Activated CD4-positive, alpha-beta T cell treated with anti-CD3 and anti-CD28 coated beads, Interleukin-2, amount 10 ng/mL, durations not matched to agents 7 days and 5 days (primary cell): Measurements from ENCODE around the gene ZBTB7C. TPM values are rescaled to one million over a fixed set of nuclear protein-coding genes. Genes with fewer than 3 reads are reported as not detected.

Source experiments
- CTCF ChIA-PET: fragments of 350-600 bp; sonication (Branson Sonifier 250); formaldehyde crosslinking; loops from one replicate; lab custom pipeline; 2021; ENCODE audit warnings: antibody characterized with exemption; lab: Charles Lee
- POLR2A ChIA-PET: fragments of 350-600 bp; sonication (Branson Sonifier 250); formaldehyde crosslinking; loops from one replicate; lab custom pipeline; 2021; ENCODE audit warnings: antibody characterized with exemption; lab: Charles Lee
- DNase-seq: peaks from one replicate; pipeline ENCODE4 v3.0.0-alpha.2; 2020
- H3K27ac Mint-ChIP-seq: one replicate; pipeline ENCODE4 v1.8.0; 2021; ENCODE audit warnings: mild to moderate bottlenecking, moderate library complexity, mixed read lengths
- H3K27me3 Mint-ChIP-seq: one replicate; pipeline ENCODE4 v1.8.0; 2021; ENCODE audit warnings: mixed read lengths
- H3K36me3 Mint-ChIP-seq: one replicate; pipeline ENCODE4 v1.8.0; 2021; ENCODE audit warnings: low read depth, mixed read lengths
- H3K4me1 Mint-ChIP-seq: one replicate; pipeline ENCODE4 v1.8.0; 2021; ENCODE audit warnings: mixed read lengths
- H3K4me3 Mint-ChIP-seq: one replicate; pipeline ENCODE4 v1.8.0; 2021; ENCODE audit warnings: mild to moderate bottlenecking, moderate library complexity, mixed read lengths
- H3K9me3 Mint-ChIP-seq: one replicate; pipeline ENCODE4 v1.8.0; 2021; ENCODE audit warnings: mixed read lengths
- total RNA-seq, 2 experiments: library from RNA; stranded (reverse); gene quantifications; one replicate each; pipeline ENCODE4 v1.2.3, GENCODE V29; 2021

The ZBTB7C gene
- total RNA-seq, 2 experiments from 2014 or later, result 0.10 to 0.15 TPM

DNA sequence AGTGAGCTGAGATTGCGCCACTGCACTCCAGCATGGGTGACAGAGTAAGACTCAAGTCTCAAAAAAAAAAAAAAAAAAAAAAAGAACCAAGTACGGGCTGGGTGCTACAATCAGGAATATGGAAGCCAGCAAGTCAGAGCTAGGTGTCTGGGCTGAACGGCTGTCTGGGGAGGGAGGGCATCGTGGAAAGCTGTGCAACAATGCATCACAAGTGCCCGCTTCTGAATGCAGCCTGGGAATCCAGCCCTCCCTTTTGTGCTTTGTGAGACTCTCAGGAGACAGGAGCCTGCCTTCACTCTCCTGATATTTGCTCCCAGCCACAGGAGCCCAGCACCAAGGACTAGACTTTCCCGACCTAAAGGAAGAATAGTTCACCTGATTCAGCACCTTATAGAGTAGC is 353.8 kb downstream of the ZBTB7C start:
- Mint-ChIP-seq H3K36me3 (no peaks in the 10 kb centered on the region), H3K27ac (no peak overlapping the region), H3K9me3 (no peaks in the 10 kb centered on the region), H3K4me3 (no peak overlapping the region), H3K27me3 (peaks cover 45% of the 10 kb centered on the region), H3K4me1 (no peaks in the 10 kb centered on the region)
- DNase-seq, result no peak
- ChIA-PET POLR2A (no interaction called here), CTCF (no interaction called here)

DNA sequence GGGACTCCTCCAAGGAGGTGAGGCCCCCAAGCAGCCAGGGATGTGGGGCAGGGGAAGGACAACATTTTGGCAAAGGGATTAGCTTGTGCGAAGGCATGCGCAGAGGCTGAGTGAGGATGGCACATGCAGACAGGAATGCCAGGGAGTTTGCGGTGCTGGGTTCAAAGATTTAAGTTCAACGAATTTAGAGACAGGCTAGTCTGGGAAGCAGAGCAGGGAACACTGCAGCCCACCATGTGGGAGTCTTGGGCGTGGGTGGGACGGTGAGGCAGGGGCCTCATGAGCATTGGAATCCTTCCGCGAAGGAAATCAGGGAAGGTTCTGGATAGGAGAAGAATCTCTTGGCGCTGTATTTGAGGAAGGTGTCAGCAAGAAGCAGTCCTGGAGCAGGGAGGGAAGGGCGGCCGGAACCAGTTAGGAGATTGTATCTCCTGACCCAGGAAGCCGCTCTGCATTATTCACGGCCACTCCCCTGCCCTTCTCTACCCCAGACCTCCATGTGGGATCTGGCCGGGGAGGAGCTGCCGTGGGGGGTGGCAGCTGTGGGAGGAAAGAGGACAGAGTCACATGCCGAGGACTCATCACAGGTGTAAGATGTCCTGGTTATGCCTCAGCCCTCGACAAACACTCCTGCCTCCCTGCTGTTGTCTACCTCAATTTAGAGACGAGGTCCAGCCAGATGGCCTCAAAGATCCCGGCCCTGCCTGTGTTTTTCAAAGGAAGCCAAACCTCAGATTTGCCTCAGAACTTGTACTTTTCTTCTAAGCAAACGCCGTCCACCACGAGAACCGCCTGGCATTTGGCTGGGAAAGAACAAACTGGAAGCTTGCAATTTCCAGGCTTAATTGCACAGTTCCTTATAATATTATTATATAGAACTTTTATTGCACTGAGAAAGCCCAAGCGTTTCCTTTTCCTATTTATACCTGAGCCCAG is 355.0 kb downstream of the ZBTB7C start:
- POLR2A ChIA-PET, result no interaction called here
- peaks cover 39% of the 10 kb centered on the region for H3K27me3 Mint-ChIP-seq
- H3K4me1 Mint-ChIP-seq, result no peaks in the 10 kb centered on the region
- no peak overlapping the region for H3K4me3 Mint-ChIP-seq
- H3K9me3 Mint-ChIP-seq, result no peaks in the 10 kb centered on the region
- no peak for DNase-seq
- H3K36me3 Mint-ChIP-seq, result no peaks in the 10 kb centered on the region
- CTCF ChIA-PET, result no interaction called here
- H3K27ac Mint-ChIP-seq, result no peak overlapping the region

- H3K27me3 Mint-ChIP-seq, result peaks cover 35% of the 10 kb centered on the region
- no peak for DNase-seq
- no peaks in the 10 kb centered on the region for H3K36me3 Mint-ChIP-seq
- H3K4me3 Mint-ChIP-seq, result no peak overlapping the region
- ChIA-PET CTCF (no interaction called here), POLR2A (no interaction called here)
- no peaks in the 10 kb centered on the region for H3K9me3 Mint-ChIP-seq
- H3K4me1 Mint-ChIP-seq, result no peaks in the 10 kb centered on the region
- H3K27ac Mint-ChIP-seq, result no peak overlapping the region
Measured at GRCh38 chr18:48052842-48053241, 356.3 kb downstream of the ZBTB7C start.

DNA sequence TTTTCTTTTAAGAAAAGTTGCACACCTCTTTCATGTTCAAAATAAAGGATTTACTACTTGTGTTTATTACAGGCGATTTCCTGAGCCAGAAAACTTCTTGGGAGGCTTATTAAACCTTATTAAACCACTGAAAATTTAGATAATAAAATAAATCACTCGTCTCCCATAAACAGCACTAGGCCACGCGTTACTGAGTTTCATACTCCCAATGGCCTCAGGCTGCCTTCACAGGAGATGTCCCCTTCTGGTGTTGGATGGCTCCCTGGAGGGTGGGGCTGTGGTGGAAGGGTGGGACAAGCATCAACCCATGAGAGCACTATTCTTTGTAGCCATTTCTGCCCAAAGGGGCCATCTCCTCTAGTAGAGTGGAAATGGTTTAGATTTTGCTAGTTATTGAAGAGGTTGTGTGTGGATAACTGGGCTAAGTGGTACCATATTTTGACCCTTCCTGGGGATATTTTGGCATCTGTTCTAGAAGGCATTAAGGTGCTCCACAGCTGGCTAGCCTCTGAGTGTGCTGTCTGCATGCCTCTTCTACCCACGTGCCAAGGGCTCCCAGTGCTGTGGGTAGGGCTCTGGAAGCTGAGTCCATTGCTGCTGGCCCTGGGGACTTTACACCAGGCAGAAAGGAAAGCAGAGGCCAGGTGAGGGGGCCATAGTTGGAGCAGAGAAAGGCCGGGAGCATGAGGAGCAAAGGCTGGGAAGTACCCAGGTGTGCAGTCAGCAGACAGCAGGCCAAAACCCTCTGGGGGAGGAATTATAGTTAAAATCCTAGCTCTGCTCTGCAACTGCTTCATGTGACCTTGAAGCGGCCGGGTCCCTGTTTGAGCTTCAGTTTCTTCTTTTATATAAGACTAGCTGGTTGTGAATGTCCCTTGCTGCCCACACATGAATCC is 357.0 kb downstream of the ZBTB7C start:
- Mint-ChIP-seq H3K36me3 (no peaks in the 10 kb centered on the region), H3K4me3 (no peak overlapping the region), H3K27ac (no peak overlapping the region), H3K4me1 (no peaks in the 10 kb centered on the region), H3K9me3 (no peaks in the 10 kb centered on the region), H3K27me3 (peaks cover 30% of the 10 kb centered on the region)
- no peak for DNase-seq
- ChIA-PET POLR2A (no interaction called here), CTCF (interaction anchor here (0.6 kb wide), 1 partner anchor 731 kb away, joined by 4 read pairs; no protein-coding TSS in a partner anchor)

- peaks cover 18% of the 10 kb centered on the region for H3K27me3 Mint-ChIP-seq
- no peak overlapping the region for H3K27ac Mint-ChIP-seq
- no peak overlapping the region for H3K4me3 Mint-ChIP-seq
- ChIA-PET CTCF (interaction anchor here (0.6 kb wide), 1 partner anchor 1664 kb away, joined by 3 read pairs; no protein-coding TSS in a partner anchor), POLR2A (no interaction called here)
- DNase-seq, result no peak
- H3K4me1 Mint-ChIP-seq, result no peaks in the 10 kb centered on the region
- H3K9me3 Mint-ChIP-seq, result peaks cover 2% of the 10 kb centered on the region
- no peaks in the 10 kb centered on the region for H3K36me3 Mint-ChIP-seq
Measured at GRCh38 chr18:48050176-48050575, 359.0 kb downstream of the ZBTB7C start.

GRCh38 chr18:48049757-48050156 is 359.4 kb downstream of the ZBTB7C start:
- no peaks in the 10 kb centered on the region for H3K4me1 Mint-ChIP-seq
- POLR2A ChIA-PET, result no interaction called here
- H3K27me3 Mint-ChIP-seq, result peaks cover 15% of the 10 kb centered on the region
- no peaks in the 10 kb centered on the region for H3K36me3 Mint-ChIP-seq
- peaks cover 2% of the 10 kb centered on the region for H3K9me3 Mint-ChIP-seq
- CTCF ChIA-PET, result interaction anchor here (0.6 kb wide), 1 partner anchor 1664 kb away, joined by 3 read pairs; no protein-coding TSS in a partner anchor
- DNase-seq, result no peak
- no peak overlapping the region for H3K27ac Mint-ChIP-seq
- no peak overlapping the region for H3K4me3 Mint-ChIP-seq

DNA sequence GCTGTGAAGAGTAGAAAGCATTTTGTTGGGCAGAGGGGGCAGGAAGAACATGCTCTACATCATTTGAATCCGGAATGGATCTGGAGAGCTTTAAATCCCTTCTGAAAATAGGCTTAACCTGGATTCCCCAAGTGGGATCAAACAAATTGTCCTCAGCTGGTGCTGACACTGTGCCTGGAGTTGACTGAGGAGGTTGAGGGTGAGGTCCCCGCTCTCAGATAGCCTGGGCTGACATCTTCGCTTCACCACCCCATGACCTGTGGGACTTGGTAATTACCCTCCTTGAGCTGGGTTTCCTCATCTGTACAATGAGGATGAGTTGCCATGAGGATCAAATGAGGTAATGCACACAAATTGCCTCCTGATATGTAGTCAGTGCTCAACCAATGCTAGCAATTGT is 360.9 kb downstream of the ZBTB7C start:
- Mint-ChIP-seq H3K9me3 (peaks cover 2% of the 10 kb centered on the region), H3K4me3 (no peak overlapping the region), H3K27me3 (peaks cover 5% of the 10 kb centered on the region), H3K36me3 (no peaks in the 10 kb centered on the region), H3K4me1 (no peaks in the 10 kb centered on the region), H3K27ac (no peak overlapping the region)
- CTCF ChIA-PET, result interaction anchor here (1.2 kb wide), 1 partner anchor 10 kb away, joined by 3 read pairs; no protein-coding TSS in a partner anchor
- no peak for DNase-seq
- POLR2A ChIA-PET, result no interaction called here

GRCh38 chr18:48046843-48047242 is 362.3 kb downstream of the ZBTB7C start:
- Mint-ChIP-seq H3K27ac (no peak overlapping the region), H3K9me3 (peaks cover 2% of the 10 kb centered on the region), H3K27me3 (peaks cover 5% of the 10 kb centered on the region), H3K4me3 (no peak overlapping the region), H3K36me3 (no peaks in the 10 kb centered on the region), H3K4me1 (no peaks in the 10 kb centered on the region)
- POLR2A ChIA-PET, result no interaction called here
- CTCF ChIA-PET, result interaction anchor here (1.1 to 1.4 kb wide), 2 partner anchors 12 to 18 kb away, joined by 3 to 5 read pairs; no protein-coding TSS in a partner anchor
- DNase-seq, result no peak

DNA sequence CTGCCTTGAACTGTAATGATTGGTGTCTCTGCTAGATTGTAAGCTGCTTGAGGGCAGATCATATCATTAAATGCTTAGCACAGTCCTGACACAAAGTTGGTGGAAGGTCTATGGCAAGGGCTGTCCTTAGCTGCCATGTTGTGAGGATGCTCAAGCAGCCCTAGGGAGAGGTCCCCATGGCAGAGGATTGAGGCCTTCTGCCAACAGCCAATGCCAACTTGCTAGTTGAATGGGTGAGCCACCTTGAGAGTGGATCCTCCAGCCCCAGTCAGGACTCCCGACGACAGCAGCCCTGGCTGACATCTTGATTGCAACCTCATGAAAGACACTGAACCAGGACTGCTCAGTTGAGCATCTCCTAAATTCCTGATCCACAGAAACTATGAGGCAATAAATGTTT is 363.4 kb downstream of the ZBTB7C start:
- no peak overlapping the region for H3K27ac Mint-ChIP-seq
- POLR2A ChIA-PET, result no interaction called here
- CTCF ChIA-PET, result interaction anchor here (1.4 kb wide), 1 partner anchor 12 kb away, joined by 3 read pairs; no protein-coding TSS in a partner anchor
- peaks cover 5% of the 10 kb centered on the region for H3K27me3 Mint-ChIP-seq
- no peaks in the 10 kb centered on the region for H3K4me1 Mint-ChIP-seq
- no peak overlapping the region for H3K4me3 Mint-ChIP-seq
- no peaks in the 10 kb centered on the region for H3K36me3 Mint-ChIP-seq
- peaks cover 2% of the 10 kb centered on the region for H3K9me3 Mint-ChIP-seq
- no peak for DNase-seq

DNA sequence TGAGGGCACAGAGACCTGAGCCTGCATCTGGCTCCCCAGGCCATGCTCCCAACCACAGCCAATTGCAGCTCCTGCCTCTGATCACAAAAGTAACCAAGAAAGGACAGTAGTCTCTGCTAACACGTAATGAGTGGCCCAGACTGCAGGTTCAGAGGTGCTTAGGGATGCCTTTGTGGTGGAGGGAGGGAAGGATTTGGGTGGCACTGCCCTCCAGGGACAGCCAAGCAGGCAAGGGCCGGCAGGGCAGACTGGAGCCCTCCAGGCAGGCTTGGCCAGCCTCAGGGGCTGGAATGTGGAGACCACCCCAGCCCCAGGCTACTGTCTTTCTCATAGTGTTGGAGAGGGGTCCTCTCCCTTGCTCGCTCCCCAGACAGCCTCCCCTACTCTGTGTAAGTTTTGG is 364.2 kb downstream of the ZBTB7C start:
- no peak for DNase-seq
- H3K9me3 Mint-ChIP-seq, result peaks cover 2% of the 10 kb centered on the region
- ChIA-PET CTCF (interaction anchor here (1.4 kb wide), 1 partner anchor 11 kb away, joined by 3 read pairs; no protein-coding TSS in a partner anchor), POLR2A (no interaction called here)
- peaks cover 5% of the 10 kb centered on the region for H3K27me3 Mint-ChIP-seq
- H3K27ac Mint-ChIP-seq, result no peak overlapping the region
- no peak overlapping the region for H3K4me3 Mint-ChIP-seq
- H3K36me3 Mint-ChIP-seq, result no peaks in the 10 kb centered on the region
- H3K4me1 Mint-ChIP-seq, result no peaks in the 10 kb centered on the region

GRCh38 chr18:48043166-48043565 is 366.0 kb downstream of the ZBTB7C start:
- Mint-ChIP-seq H3K27me3 (peaks cover 2% of the 10 kb centered on the region), H3K4me1 (no peaks in the 10 kb centered on the region), H3K36me3 (no peaks in the 10 kb centered on the region), H3K9me3 (peaks cover 2% of the 10 kb centered on the region), H3K4me3 (no peak overlapping the region), H3K27ac (no peak overlapping the region)
- ChIA-PET POLR2A (no interaction called here), CTCF (no interaction called here)
- DNase-seq, result no peak

DNA sequence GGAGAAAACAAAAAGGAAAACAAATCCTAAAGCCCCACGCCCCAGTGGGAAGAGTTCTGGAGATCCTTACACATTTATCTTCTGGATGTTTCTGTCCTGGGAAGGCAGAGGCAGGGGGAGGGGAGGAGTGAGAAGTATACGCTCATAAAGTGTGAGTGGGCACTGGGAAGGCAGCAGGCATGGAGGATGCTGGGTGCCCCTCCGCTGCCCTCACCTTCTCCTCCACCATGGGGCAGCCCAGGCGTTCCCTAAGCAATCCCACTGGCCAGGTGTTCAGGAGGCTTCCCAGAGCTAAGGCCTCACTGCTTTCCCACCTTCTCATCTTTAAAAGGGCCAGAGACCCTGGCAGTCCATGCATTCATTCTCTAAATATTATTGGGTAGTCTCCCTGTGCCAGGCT is 366.8 kb downstream of the ZBTB7C start:
- no peak for DNase-seq
- Mint-ChIP-seq H3K4me1 (no peaks in the 10 kb centered on the region), H3K9me3 (peaks cover 2% of the 10 kb centered on the region), H3K27ac (no peak overlapping the region), H3K36me3 (no peaks in the 10 kb centered on the region), H3K27me3 (no peaks in the 10 kb centered on the region), H3K4me3 (no peak overlapping the region)
- ChIA-PET POLR2A (no interaction called here), CTCF (no interaction called here)
